OCI-LY7 (cell line): Measurements from ENCODE around the gene KDM3A. TPM values are rescaled to one million over a fixed set of nuclear protein-coding genes. Genes with fewer than 3 reads are reported as not detected.

ENCODE experiments used
- BruUV-seq: library from RNA; stranded (reverse); fragments of 400-500 nt; replicated peaks from 2 replicates; lab custom pipeline; 2021; lab: Mats Ljungman, UMichigan
- CTCF ChIA-PET: fragments of 300-600 bp; sonication (Branson Sonifier 250); formaldehyde crosslinking; loops from one replicate; lab custom pipeline; 2022; ENCODE audit warnings: antibody characterized with exemption; ENCODE audit not compliant: unreplicated experiment; lab: Charles Lee
- POLR2A ChIA-PET: fragments of 300-600 bp; sonication (Branson Sonifier 250); formaldehyde crosslinking; loops from one replicate; lab custom pipeline; 2022; ENCODE audit warnings: antibody characterized with exemption; lab: Charles Lee
- DNase-seq: peaks from one replicate; pipeline ENCODE4 v3.0.0-alpha.2; 2015; ENCODE audit warnings: low spot score
- H2AFZ ChIP-seq: fragments of 200-600 bp; sonication (generic), shearing (Covaris generic); 2 replicates; pipeline ENCODE4 v1.6.1; 2014; ENCODE audit warnings: mild to moderate bottlenecking, antibody characterized with exemption, low read length, moderate library complexity
- H3K27ac ChIP-seq: fragments of 200-600 bp; sonication (generic); 2 replicates; pipeline ENCODE4 v1.5.1; 2014; ENCODE audit warnings: mixed run types, low read depth, mild to moderate bottlenecking, moderate library complexity, low read length, inconsistent platforms; ENCODE audit not compliant: poor library complexity, severe bottlenecking
- H3K36me3 ChIP-seq: fragments of 200-600 bp; sonication (generic); 2 replicates; pipeline ENCODE4 v1.6.1; 2014; ENCODE audit warnings: mild to moderate bottlenecking, antibody characterized with exemption, low read length, moderate library complexity, mixed read lengths; ENCODE audit not compliant: insufficient read depth
- H3K4me1 ChIP-seq: fragments of 200-600 bp; sonication (generic); 2 replicates; pipeline ENCODE4 v1.5.1; 2014; ENCODE audit warnings: mild to moderate bottlenecking, low read length; ENCODE audit not compliant: insufficient read depth, poor library complexity, severe bottlenecking
- H3K4me2 ChIP-seq: fragments of 200-600 bp; sonication (generic); 2 replicates; pipeline ENCODE4 v1.6.1; 2014; ENCODE audit warnings: mild to moderate bottlenecking, low read length
- H3K4me3 ChIP-seq: fragments of 200-600 bp; sonication (generic); 2 replicates; pipeline ENCODE4 v1.5.1; 2014; ENCODE audit warnings: mild to moderate bottlenecking, low read depth, low read length; ENCODE audit not compliant: poor library complexity, severe bottlenecking
- H3K79me2 ChIP-seq: fragments of 200-600 bp; sonication (generic); 2 replicates; pipeline ENCODE4 v1.6.1; 2016; ENCODE audit warnings: low read depth, mild to moderate bottlenecking, low read length, moderate library complexity, mixed read lengths; ENCODE audit not compliant: insufficient read depth
- H3K9me2 ChIP-seq: fragments of 200-600 bp; sonication (generic); 2 replicates; pipeline ENCODE4 v1.6.1; 2016; ENCODE audit warnings: mild to moderate bottlenecking, low read length, mixed read lengths; ENCODE audit not compliant: insufficient read depth
- H3K9me3 ChIP-seq: fragments of 200-600 bp; sonication (generic); 2 replicates; pipeline ENCODE4 v1.6.1; 2014; ENCODE audit warnings: mild to moderate bottlenecking, mixed run types, low read length, mixed read lengths
- H4K20me1 ChIP-seq: fragments of 200-600 bp; sonication (generic); 2 replicates; pipeline ENCODE4 v1.6.1; 2014; ENCODE audit warnings: mild to moderate bottlenecking, antibody characterized with exemption, low read length, moderate library complexity, mixed read lengths; ENCODE audit not compliant: insufficient read depth
- EZH2phosphoT487 ChIP-seq: fragments of 200-600 bp; sonication (generic); IDR thresholded peaks from 2 replicates; pipeline ENCODE4 v1.6.1; 2018; ENCODE audit warnings: low read depth, borderline replicate concordance, mild to moderate bottlenecking, mixed run types, antibody characterized with exemption, low read length, moderate library complexity, mixed read lengths
- intact Hi-C: fragments of 100-400 bp; cut with micrococcal nuclease; formaldehyde crosslinking; loops from one replicate; pipeline ENCODE4 v1.10.0; 2022; ENCODE audit not compliant: unreplicated experiment
- total RNA-seq, 2 experiments: library from RNA; depleted of rRNA in 1 of 2; stranded (reverse); fragments of >200 nt in 1 of 2; shearing (Covaris generic) in 1 of 2; gene quantifications; 2 replicates each; pipeline ENCODE4 v1.2.3, GENCODE V29; 2014 to 2022
- TF ChIP-seq, protein P1 (sequence below): fragments of 200-600 bp; sonication (generic); conservative IDR thresholded peaks from 2 replicates; pipeline ENCODE4 v1.5.1; 2014; ENCODE audit warnings: mild to moderate bottlenecking, antibody characterized with exemption, low read length, moderate library complexity, mixed read lengths

The KDM3A gene
- total RNA-seq, 2 experiments from 2014 or later: 14.5 to 55.7 TPM

DNA sequence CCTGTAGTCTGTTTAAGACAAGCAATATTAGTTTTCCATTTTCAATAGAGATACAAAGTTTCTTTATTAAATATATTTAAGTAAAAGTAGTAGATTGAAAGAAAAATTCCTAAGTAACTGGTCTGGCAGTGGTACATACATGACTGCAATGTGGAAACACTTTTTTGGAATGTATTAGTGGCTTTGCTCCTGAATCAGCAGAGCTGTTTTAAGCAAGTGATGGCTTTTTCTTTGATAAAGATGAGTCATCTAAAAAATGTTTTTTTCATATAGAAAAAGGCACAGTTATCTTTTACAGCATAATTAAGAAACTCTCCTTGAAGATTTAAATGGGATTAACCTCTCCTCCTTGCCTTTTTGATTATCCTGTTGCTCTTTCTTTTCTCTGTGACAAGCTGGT, 34.9 kb downstream of the KDM3A start:
- Histone ChIP-seq H3K9me2 (no peaks in the 10 kb centered on the region), H4K20me1 (no peaks in the 10 kb centered on the region), H3K4me1 (no peaks in the 10 kb centered on the region), H3K4me2 (no peak overlapping the region), H3K4me3 (no peak overlapping the region), H3K27ac (no peak overlapping the region), H3K9me3 (no peaks in the 10 kb centered on the region), H2AFZ (no peak overlapping the region), H3K36me3 (peaks cover 95% of the 10 kb centered on the region), H3K79me2 (no peaks in the 10 kb centered on the region)
- intact Hi-C loops: no loop called here
- TF ChIP-seq, protein P1, sequence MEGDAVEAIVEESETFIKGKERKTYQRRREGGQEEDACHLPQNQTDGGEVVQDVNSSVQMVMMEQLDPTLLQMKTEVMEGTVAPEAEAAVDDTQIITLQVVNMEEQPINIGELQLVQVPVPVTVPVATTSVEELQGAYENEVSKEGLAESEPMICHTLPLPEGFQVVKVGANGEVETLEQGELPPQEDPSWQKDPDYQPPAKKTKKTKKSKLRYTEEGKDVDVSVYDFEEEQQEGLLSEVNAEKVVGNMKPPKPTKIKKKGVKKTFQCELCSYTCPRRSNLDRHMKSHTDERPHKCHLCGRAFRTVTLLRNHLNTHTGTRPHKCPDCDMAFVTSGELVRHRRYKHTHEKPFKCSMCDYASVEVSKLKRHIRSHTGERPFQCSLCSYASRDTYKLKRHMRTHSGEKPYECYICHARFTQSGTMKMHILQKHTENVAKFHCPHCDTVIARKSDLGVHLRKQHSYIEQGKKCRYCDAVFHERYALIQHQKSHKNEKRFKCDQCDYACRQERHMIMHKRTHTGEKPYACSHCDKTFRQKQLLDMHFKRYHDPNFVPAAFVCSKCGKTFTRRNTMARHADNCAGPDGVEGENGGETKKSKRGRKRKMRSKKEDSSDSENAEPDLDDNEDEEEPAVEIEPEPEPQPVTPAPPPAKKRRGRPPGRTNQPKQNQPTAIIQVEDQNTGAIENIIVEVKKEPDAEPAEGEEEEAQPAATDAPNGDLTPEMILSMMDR: no peak
- TF ChIP-seq EZH2phosphoT487: no peak
- no peak for DNase-seq
- POLR2A ChIA-PET: interaction anchor here (1.1 kb wide), 2 partner anchors 9 to 21 kb away, joined by 3 to 4 read pairs; no protein-coding TSS in a partner anchor
- no TSS peak for BruUV-seq
- CTCF ChIA-PET: no interaction called here

DNA sequence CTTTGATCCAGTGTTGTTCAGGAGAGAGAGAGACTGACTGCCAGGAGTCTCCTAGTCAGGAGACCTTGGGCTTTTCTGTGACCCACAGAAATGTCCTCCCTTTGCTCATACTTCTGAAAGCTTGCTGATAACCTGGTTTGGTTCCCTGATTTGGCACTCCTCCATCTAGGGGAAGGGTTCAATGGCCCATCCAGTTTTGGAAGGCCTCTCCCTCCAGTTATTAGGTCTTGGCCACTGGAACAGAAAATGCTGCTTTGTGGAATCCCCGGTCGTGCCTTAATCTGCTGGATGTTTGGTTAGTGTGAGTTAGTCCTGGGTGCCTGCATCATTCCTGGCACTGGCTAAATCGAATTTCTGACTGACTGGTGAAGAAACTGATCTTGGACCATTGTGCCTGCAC, 35.7 kb downstream of the KDM3A start:
- Histone ChIP-seq H3K79me2 (no peaks in the 10 kb centered on the region), H3K27ac (no peak overlapping the region), H3K4me3 (no peak overlapping the region), H3K4me1 (no peaks in the 10 kb centered on the region), H4K20me1 (no peaks in the 10 kb centered on the region), H3K9me2 (no peaks in the 10 kb centered on the region), H3K36me3 (peaks cover 97% of the 10 kb centered on the region), H3K9me3 (no peaks in the 10 kb centered on the region), H3K4me2 (no peak overlapping the region), H2AFZ (no peak overlapping the region)
- DNase-seq: no peak
- CTCF ChIA-PET: no interaction called here
- POLR2A ChIA-PET: interaction anchor here (1.1 kb wide), 1 partner anchor 9 kb away, joined by 4 read pairs; no protein-coding TSS in a partner anchor
- TF ChIP-seq, protein P1: no peak
- no peak for TF ChIP-seq EZH2phosphoT487
- BruUV-seq: no TSS peak
- intact Hi-C loops: no loop called here

GRCh38 chr2:86477349-86477748, 36.2 kb downstream of the KDM3A start:
- BruUV-seq: no TSS peak
- ChIA-PET POLR2A (no interaction called here), CTCF (no interaction called here)
- no peak for DNase-seq
- TF ChIP-seq EZH2phosphoT487: no peak
- TF ChIP-seq, protein P1: no peak
- Histone ChIP-seq H3K4me1 (no peaks in the 10 kb centered on the region), H3K9me3 (no peaks in the 10 kb centered on the region), H3K27ac (no peak overlapping the region), H4K20me1 (no peaks in the 10 kb centered on the region), H3K36me3 (peaks cover 97% of the 10 kb centered on the region), H3K9me2 (no peaks in the 10 kb centered on the region), H2AFZ (no peak overlapping the region), H3K4me2 (no peak overlapping the region), H3K79me2 (no peaks in the 10 kb centered on the region), H3K4me3 (no peak overlapping the region)
- intact Hi-C loops: no loop called here
